ENCODE data around the gene ATXN10.

Gene ATXN10

DNA sequence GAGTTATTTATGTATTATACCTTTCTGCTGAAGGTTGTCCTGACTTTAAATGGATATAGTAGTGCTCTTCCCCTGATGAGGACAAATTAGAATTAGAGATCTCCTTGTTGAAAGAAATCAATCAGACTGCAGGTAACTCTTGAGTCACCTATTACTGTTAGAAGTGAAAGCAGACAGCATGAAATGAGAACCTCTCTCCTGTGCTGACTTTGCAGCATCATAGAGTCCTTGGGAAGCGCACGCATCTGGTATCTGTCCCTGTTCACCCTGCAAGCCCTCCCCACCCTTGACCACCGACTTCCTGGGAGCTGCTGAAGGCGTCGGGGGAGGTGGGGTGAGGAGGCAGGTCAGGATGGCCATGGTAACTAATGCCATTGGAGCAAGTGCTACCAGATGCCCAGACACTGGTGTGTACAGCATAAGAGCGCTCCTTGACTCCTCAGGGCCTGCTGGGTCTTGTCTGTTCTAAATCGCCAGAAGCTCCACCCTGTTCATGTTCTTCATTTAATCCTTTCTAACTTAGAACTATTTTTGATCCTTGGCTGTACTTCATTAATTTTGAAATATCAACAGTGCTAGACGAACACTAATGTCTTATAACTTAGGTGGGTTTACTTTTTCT lies 161.4 kb downstream of the ATXN10 start:
- peak; percentile 7 for DNase-seq

DNA sequence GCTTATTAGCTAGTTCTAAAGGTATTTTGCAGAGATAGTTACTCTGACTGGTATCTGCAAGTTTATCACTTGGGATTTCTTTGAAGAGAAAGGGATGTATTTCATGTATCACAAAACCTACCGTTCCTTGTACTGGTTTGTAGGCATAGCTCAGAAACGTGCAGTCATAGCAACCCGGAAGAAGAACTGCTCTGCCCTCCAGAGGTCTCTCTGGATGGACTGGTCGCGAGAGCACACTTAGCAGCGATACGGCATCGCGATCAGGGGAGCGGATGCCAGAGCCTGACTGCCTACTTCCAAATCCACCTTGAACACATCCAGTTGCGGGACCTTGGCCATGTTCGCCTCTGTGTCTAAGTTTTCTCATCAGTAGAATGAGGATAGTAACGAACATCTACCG lies 162.0 kb downstream of the ATXN10 start:
- no peak for DNase-seq

DNA sequence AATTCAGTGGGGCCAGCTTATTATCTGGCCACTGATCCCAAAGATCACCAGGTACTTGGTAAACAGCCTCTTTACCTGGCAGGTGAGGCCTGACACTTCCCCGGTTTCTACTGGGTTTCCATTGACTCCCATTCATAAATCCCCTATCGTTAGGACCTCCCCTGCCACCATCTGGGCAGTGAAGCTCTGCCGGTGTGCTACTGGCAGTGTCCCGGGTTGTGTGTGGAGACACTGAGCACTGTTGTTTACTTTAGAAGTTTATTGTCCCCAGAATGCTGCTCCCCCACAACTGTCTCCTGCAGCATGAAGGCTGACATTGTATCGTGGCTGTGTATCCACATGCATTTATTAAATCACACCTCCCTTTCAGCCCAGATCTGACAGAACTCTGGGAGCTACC lies 162.6 kb downstream of the ATXN10 start:
- DNase-seq = no peak

DNA sequence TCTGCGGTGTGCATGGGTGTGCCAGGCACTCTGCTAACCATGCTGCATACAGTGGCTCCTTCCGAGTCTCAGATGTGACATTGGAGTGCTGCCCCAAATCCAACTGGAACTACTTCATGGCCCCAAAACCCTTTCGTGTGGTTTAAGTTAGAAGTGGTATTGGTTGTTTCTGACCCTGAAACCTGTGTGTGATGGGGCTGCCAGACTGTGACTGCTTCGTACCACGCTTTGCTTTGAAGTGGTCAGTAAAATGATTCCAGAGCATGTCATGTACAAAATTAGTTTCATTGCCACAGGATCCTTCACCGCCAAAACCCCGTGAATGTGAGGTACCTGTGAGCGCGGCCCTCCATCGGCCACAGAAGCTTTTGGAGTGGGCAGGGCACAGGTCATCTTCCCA lies 163.2 kb downstream of the ATXN10 start:
- DNase-seq = no peak

DNA sequence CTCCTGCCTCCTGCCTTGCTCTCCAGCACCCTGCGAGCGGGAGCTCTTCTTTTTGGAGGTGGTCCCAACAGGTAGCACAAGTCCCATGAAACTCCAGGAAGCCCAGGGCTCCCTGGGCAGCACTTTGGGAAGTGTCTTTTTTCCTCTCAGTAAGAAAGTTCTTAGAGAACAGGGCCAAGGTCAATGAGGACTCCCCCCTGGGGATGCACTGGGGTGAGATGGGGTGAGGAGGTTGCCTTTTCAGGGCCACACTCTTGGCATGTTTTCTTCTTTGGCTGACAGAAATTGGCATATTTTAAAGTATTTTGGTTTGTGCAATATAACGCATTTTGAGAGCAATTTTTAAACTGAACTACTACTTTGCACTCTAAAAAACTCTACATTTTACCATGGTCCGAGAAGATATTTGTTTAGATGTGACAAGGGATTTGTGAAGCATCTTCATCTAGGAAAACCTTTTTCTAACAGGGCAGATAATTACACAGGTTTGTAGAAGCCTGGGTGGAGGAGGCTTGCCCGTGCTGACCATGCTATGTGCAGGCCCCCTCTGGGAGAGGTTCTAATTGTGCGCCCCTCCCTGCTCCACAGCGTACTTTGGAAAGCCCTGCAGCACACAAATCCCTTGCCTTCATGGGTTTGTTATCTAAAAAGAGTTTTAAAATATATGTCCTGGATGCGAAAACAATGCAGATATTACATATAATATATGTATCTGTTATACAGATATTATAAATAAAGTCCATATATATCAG lies 165.0 kb downstream of the ATXN10 start:
- no peak for DNase-seq

DNA sequence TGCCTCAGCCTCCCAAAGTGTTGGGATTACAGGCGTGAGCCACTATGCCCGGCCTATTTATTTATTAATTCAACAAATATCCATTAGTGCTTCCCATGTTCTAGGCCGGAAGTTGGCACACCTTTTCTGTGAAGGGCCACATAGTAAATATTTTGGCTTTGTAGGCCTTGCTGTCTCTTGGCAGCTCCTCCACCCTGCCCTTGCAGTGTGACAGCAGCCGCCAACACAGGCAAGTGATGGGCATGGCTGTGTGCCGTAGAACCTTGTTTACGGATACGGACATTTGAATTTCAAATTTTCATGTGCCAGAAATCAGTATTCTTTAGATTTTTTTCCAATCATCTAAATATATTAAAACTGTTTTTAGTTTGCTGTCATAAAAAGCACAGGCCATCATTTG lies 165.9 kb downstream of the ATXN10 start:
- no peak for DNase-seq

DNA sequence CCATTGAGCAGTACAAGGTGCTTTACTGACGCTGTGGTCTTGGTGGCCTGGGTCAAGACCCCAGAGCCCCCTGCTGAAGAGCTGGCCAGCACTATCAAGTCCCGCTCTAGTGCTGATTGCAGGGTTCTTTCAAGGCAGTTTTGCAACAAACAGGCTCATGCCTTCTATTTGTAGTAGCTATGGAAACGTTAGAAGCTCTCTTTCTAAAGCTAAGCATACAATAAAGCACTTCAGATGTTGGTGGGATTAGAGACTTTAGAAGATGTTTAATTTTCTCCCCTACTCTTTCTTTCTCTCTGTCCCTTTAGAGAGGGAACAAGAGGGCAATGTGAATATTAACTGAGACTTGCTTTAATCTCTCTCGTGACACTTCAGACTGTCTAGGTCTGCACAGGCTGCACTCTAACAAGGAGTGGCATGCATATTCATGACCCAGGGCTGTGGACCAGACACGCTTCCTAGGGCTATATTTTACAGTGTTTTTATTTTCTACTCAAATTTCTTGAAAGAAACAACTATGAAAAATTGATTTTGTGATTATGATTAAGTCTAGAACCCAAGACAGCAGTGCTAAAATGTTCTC lies 166.8 kb downstream of the ATXN10 start:
- no peak for DNase-seq

DNA sequence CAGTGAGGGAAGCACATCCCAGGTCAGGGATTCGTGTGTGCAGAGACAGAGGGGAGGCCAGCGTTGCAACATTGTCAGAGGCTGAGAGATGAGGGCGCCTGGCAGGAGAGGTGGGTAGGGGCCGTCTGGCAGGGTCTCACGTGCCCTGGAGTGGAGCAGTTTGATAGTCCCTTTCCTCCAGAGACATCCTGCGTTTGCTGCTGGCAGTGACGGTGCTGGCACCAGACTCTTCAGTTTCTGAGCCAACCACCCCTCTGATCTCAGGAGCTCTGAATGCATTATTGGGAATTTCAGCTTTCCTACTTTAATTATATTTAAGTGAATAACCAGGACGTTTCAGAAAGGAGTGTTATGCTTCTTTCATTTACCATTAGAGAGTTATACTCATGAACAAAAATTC lies 168.8 kb downstream of the ATXN10 start:
- DNase-seq = no peak

DNA sequence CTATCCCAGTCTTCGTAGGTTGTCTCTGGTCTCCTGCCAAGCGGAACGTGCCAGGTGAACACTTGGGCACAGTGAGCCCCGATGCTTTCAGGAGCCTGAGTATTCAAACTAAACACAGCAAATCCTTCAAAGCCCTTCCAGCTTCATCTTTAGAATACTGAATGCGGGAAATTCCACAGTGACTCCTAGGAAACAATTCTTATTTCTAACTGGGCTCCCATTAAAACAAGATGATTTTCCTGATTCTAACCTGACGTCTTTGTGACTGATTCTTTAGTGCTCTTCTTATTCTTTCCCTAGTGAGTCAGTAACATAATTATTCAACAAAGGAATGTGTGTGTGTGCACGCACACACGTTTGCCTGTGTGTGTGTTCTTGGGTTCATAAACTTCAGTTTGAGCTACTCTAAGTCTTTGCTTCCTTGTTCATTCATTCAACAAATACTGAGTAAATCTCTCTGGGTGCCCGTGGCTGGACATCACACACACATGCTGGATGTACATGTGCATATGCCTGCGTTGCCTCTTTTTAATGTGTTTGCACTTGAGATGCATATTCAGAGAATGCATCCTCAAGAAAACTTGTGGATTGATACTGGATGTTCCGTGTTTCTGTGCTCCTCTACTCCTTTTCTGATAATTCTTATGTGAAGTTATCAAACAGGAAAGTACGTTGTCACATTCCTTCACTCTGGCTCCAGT lies 170.8 kb downstream of the ATXN10 start:
- DNase-seq = peak; percentile 41

DNA sequence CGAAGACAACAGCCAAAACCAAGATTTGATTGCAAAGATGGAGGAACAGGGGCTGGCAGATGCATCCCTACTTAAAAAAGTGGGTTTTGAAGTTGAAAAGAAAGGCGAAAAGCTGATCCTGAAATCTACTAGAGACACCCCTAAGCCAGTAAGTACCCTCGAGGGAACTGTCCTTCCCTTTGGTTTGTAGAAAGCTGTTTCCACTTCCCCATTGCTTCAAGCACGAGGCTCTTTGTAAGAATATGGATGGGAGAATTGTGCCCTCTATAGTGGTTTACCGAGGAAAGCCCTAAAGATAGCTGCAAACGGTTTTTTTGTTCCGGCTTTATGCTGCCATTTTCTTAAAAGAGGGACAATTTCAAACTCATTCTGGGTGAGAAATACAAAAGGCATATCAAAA lies 171.4 kb downstream of the ATXN10 start:
- no peak for DNase-seq

DNA sequence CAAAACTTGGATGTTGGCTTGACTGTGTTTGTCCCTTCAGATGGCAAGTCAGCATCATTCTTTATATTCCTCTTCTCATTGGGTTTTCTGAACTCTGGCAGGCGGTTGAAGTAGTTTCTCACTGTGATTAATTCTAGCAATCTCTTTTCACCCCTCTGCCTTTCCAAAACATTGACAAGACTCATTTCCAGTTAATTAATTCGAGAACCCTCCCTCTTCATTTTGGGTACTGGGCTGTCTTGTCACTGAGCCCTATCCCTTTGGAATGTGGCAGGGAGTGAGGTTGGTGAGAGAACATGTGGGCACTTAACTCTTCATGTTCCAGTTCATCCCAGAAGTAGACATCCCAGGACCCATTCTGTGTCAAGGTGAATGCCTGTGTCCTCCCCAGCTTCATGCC lies 172.4 kb downstream of the ATXN10 start:
- DNase-seq = no peak

DNA sequence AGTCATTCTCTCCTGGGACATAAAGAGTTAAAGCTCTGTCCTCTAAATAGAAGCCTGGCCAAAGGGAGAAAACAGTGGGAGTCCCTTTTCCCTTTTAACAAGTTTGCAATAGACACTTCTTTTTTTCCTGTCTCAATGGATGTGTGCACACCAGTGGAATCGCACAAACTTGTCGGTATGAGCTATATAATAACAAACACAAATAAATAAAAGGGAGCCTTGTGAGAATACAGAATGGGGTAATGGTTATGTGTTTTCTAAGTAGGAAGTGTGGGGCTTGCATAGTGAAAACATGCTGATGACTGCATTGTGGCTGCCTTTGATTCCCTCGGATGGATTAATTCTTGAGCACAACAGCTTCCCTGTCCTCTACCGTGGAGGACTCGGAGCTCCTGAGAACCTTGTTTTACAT lies 173.4 kb downstream of the ATXN10 start:
- DNase-seq = no peak

DNA sequence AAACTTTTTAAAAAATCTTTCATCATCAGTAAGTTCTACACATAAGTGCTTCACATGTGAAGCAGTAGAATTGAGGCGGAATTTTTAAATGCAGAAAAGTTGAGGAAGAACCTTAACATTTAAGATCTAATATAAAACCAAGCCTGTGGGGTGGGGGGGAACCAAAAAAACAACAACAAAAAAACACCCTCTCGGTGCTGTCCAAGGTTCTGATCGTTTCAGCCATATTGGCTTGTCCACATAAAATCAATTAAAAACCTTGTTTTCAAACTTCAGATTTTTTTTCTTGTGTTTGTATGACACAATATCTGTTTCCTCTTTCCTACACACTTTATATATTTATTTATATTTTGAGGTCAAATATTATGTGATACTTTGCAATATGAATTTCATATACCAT lies 175.3 kb downstream of the ATXN10 start:
- no peak for DNase-seq

DNA sequence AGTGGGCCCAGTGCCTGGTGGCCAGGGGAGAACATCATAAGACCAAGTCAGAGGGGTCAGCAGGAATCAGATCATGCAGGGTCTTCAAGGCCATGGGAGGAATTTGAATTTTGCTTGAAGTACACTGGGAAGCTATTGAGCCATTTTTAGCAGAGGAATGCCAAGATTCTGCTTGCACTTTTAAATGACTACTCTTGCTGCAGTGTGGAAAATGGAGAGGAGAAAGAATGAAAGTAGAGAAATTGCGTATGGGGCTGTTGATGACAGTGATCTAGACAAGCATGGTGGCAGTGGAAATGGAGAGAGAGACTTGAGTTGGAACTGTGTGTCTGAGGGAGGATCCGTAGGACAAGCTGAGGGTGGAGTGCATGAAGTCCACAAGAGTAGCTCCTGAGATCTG lies 177.3 kb downstream of the ATXN10 start:
- no peak for DNase-seq

DNA sequence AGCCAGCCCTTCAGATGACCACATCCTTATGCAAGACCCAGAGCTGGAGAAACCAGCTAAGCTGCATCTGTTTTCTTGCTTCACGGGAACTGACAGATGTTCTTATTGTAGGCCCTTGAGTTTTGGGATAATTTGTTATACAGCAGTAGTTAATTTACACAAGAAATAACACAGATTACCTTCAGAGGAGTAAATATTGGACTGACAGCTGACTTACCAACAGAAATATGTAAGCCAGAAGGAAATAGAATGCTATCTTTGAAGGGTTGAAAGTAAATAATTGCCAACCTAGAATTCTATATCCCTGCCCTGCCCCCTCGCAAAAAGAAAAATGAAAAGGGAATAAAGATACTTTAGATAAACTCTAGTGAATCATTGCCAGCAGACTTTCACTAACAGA lies 181.2 kb downstream of the ATXN10 start:
- DNase-seq = no peak

DNA sequence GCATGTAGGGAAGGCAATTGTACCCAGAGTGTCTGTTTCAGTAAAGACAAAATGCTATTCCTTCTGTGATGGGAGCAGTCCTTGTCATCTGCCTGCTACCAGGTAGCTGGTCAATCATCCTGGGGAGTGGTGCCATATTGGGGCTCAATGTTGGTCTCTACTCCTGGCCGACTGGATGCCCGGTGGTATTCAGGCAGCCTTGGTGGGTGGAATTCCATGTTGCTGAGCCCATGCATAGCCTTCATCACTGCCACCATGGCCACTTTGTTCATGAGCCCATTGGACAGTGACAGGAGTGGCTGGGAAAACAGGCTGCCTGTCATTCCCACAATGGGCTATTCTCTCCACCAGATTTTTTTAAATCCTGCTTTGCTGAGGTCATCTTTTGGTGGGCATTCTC lies 184.3 kb downstream of the ATXN10 start:
- no peak for DNase-seq

DNA sequence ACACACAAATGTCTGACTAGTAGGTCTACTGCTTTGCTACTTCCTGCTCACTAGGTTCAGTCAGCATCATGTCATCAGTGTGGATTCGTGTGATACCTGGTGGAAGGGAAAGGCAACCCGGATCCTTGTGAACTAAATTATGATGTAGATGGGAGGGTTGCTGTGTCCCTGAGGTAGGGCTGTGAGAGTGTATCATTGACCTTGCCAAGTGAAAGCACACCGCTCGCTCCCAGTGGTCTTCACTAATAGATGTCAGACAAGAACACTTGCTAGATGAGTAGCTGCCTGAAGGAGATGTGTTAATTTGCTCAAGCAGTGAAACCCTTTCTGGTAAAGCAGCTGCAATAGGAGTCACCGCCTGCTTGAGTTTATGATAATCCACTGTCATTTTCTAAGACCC lies 185.9 kb downstream of the ATXN10 start:
- DNase-seq = no peak

DNA sequence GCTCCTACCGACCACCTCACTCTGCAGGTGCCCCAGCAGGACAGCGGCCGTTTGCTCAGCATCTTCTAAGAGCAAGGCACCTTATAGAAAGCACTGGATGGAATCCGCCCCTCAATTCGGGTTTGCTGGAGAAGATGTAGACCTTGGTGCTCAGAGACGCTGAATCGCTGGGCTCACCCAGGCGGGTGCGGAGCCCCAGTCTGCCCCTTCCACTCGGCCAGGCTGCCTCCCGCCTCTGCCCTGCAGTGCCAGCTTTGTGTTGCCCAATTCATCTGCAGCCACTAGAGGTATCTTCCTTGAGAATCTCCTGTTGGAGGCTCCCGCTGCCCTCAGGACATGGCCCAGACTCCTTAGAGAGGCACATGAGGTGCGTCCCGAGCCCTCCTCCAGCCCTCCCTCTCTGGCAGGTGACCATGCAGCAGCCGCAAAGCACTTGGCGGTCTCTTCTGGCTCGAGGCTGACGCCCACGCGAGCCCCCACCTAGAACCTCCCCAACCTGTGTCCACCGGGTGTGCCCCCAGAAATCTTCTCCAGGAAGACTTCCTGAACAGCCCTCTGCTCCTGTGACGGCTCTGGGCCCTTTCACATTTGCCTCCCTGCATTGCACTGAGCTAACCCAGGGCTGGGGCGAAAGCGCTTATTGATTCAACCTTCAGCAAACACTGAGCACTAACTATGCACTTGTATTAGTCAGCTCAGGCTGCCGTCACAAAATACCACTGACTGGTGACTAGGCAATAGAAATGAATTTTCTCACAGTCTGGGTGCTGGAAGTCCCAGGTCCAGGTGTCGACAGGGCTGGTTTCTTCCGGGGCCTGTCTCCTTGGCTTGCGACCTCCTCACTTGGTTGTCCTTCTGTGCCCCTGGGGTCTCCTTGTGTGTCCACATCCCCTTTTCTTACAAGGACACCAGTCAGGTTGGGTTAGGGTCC lies 187.9 kb downstream of the ATXN10 start:
- DNase-seq = no peak

DNA sequence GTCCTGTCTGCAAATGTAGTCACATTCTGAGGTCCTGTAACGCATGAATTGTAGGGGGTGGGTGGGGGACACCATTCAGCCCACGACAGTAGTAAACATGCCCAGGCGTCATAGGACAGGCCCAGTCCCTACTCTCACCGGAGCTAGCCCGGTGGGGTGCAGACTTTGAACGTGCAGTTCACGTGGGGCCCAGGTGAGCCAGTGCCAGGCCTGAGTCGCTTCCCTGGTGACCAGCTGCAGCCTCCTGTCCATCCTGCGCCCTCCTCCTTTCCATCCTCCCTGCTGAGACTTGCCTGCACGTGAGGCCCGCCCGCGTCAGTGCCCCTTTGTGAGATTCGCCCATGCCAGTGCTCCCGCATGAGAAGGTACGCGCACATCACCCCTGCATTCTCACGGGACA lies 188.6 kb downstream of the ATXN10 start:
- no peak for DNase-seq

DNA sequence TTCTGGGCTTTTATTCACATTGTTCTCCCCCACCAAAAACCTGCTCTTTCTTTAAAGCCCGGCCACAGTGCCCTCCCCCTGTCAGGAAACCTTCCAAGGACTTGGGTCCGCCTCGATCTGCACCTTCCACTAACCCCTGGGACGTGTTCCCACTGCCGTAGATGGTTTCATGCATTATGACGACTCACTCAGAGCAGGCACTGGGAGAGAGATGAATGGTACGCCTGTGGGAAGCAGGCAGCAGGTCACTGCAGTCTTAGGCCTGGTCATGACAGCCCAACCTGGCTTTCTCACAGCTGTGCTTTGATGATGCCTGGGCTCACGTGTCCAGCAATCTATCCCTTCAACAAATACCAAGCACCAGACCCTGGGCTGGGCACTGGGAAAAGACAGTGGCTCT lies 189.6 kb downstream of the ATXN10 start:
- DNase-seq = no peak

DNA sequence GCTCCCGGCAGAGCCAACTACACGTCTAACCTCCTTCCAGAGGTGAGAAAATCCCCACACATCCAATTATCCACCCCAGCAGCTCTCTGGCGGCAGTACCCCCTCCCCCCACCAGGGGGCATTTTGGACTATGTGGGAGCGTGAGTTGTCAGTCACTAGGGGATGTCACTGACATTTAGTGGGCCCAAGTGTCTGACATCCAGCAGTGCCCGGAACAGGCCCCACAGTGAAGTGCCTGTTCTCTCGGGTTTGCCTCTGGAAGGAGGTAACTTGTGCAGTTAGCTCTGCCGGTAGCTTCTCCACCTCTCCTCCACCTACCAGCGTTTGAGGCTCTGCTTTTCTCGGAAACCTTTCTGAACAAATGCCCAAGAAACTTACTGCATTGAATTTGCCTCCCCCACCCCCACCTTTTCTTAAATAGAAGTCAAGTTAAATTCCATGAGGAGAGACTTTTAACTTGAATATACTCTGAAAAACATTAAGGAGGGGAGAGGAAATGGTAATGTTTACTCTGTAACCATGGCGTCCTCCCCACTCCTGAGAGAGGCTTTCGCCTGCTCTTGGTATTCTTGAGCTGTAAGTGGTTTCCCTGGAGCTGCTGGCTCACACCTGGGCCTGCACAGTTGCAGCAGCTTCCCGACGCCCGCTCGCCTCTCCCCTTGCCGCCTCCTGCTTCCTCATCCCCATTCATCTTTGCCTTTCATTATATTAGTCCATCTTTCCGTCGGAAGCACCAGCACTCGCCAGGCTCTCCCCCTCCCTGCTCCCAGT lies 192.5 kb downstream of the ATXN10 start:
- DNase-seq = peak; percentile 52

DNA sequence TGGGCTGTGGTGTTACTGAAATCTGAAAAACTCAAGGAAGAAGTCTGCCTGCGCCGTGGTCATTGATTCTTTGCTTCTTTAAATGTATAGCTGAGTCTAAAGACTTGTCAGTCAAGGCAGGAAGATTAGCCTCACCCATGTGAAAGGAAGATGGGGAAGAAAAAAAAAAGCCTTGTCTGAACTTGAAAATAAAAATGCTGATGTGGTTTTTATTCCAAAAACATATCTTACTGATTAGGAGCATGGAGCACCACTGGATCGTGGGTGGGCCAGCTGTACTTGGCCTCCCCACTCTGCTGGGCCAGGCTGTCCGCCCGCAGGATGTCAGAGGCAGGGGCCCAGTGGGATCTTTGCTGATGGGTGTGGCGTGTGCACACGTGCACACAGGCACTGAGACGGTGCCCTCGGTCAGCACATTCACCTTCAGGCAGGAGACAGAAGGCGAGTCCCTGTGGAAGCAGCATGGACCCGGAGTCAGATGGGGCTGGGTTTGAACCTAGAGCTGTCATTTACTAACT lies 193.4 kb downstream of the ATXN10 start:
- DNase-seq = no peak
